WTC11 (cell line): Measurements from ENCODE around the gene CEACAM3.

ENCODE experiments used
- NR1H2 ChIP-seq: sonication (generic); formaldehyde crosslinking; IDR thresholded peaks from 2 replicates; pipeline ENCODE4 v1.9.0; 2021; ENCODE audit warnings: mild to moderate bottlenecking, moderate library complexity, missing genetic modification reagents
- ZNF121 ChIP-seq: sonication (generic); formaldehyde crosslinking; IDR thresholded peaks from 2 replicates; pipeline ENCODE4 v1.8.0; 2023; ENCODE audit warnings: missing genetic modification reagents
- TF ChIP-seq, protein P1 (sequence below): fragments of 200-600 bp; IDR thresholded peaks from 2 replicates; pipeline ENCODE4 v1.8.0; 2022; ENCODE audit warnings: antibody characterized with exemption
- TF ChIP-seq, protein P2 (sequence below): sonication (generic); formaldehyde crosslinking; IDR thresholded peaks from 2 replicates; pipeline ENCODE4 v1.8.1; 2023; ENCODE audit warnings: mild to moderate bottlenecking, missing genetic modification reagents
- TF ChIP-seq, protein P3 (sequence below): sonication (generic); formaldehyde crosslinking; IDR thresholded peaks from 2 replicates; pipeline ENCODE4 v1.8.1; 2022; ENCODE audit warnings: mild to moderate bottlenecking, moderate library complexity, missing genetic modification reagents
- TF ChIP-seq, protein P4 (sequence below): sonication (generic); formaldehyde crosslinking; IDR thresholded peaks from 2 replicates; pipeline ENCODE4 v1.8.1; 2022; ENCODE audit warnings: missing genetic modification reagents, borderline replicate concordance
- TF ChIP-seq, protein P5 (sequence below): fragments of 250-450 bp; sonication (Bioruptor Pico); IDR thresholded peaks from 2 replicates; pipeline ENCODE4 v1.8.0; 2021; ENCODE audit warnings: mild to moderate bottlenecking

DNA sequence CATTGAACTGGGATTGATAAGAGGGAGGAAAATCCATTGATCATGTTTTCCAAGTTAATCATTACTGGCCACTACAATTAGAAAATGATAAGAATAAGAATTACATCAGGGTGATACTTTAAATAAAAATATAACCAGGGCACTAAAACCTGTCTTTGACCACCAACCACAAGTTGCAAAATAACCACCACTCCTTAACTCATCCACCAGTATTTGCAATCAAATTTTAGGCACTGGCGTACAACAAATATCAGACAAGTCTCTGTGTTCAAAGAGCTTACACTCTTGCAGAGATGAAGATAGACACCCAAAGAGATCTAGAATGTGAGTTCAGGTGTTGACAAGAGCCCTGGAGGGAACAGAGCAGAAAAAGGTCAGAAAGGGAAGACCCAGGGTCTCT lies 514 bp downstream of the CEACAM3 start:
- TF ChIP-seq, protein P1, sequence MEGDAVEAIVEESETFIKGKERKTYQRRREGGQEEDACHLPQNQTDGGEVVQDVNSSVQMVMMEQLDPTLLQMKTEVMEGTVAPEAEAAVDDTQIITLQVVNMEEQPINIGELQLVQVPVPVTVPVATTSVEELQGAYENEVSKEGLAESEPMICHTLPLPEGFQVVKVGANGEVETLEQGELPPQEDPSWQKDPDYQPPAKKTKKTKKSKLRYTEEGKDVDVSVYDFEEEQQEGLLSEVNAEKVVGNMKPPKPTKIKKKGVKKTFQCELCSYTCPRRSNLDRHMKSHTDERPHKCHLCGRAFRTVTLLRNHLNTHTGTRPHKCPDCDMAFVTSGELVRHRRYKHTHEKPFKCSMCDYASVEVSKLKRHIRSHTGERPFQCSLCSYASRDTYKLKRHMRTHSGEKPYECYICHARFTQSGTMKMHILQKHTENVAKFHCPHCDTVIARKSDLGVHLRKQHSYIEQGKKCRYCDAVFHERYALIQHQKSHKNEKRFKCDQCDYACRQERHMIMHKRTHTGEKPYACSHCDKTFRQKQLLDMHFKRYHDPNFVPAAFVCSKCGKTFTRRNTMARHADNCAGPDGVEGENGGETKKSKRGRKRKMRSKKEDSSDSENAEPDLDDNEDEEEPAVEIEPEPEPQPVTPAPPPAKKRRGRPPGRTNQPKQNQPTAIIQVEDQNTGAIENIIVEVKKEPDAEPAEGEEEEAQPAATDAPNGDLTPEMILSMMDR: no peak
- TF ChIP-seq, protein P2, sequence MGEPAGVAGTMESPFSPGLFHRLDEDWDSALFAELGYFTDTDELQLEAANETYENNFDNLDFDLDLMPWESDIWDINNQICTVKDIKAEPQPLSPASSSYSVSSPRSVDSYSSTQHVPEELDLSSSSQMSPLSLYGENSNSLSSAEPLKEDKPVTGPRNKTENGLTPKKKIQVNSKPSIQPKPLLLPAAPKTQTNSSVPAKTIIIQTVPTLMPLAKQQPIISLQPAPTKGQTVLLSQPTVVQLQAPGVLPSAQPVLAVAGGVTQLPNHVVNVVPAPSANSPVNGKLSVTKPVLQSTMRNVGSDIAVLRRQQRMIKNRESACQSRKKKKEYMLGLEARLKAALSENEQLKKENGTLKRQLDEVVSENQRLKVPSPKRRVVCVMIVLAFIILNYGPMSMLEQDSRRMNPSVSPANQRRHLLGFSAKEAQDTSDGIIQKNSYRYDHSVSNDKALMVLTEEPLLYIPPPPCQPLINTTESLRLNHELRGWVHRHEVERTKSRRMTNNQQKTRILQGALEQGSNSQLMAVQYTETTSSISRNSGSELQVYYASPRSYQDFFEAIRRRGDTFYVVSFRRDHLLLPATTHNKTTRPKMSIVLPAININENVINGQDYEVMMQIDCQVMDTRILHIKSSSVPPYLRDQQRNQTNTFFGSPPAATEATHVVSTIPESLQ: no peak
- TF ChIP-seq, protein P3, sequence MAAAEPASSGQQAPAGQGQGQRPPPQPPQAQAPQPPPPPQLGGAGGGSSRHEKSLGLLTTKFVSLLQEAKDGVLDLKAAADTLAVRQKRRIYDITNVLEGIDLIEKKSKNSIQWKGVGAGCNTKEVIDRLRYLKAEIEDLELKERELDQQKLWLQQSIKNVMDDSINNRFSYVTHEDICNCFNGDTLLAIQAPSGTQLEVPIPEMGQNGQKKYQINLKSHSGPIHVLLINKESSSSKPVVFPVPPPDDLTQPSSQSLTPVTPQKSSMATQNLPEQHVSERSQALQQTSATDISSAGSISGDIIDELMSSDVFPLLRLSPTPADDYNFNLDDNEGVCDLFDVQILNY (CRISPR knock-in tag): no peak
- TF ChIP-seq, protein P4, sequence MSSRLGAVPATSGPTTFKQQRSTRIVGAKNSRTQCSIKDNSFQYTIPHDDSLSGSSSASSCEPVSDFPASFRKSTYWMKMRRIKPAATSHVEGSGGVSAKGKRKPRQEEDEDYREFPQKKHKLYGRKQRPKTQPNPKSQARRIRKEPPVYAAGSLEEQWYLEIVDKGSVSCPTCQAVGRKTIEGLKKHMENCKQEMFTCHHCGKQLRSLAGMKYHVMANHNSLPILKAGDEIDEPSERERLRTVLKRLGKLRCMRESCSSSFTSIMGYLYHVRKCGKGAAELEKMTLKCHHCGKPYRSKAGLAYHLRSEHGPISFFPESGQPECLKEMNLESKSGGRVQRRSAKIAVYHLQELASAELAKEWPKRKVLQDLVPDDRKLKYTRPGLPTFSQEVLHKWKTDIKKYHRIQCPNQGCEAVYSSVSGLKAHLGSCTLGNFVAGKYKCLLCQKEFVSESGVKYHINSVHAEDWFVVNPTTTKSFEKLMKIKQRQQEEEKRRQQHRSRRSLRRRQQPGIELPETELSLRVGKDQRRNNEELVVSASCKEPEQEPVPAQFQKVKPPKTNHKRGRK: no peak
- TF ChIP-seq ZNF121 (CRISPR knock-in tag) (no peak), NR1H2 (CRISPR knock-in tag) (no peak)
- TF ChIP-seq, protein P5, sequence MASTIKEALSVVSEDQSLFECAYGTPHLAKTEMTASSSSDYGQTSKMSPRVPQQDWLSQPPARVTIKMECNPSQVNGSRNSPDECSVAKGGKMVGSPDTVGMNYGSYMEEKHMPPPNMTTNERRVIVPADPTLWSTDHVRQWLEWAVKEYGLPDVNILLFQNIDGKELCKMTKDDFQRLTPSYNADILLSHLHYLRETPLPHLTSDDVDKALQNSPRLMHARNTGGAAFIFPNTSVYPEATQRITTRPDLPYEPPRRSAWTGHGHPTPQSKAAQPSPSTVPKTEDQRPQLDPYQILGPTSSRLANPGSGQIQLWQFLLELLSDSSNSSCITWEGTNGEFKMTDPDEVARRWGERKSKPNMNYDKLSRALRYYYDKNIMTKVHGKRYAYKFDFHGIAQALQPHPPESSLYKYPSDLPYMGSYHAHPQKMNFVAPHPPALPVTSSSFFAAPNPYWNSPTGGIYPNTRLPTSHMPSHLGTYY: no peak
